ENCODE results near the gene DEPDC5.
A peak's percentile ranks its signal among the peaks of the same experiment; 100 is the strongest.

The DEPDC5 gene

GRCh38 chr22:31742682-31743081 is 11.1 kb upstream of the DEPDC5 start:
- ChIA-PET CTCF (no interaction called here), POLR2A (no interaction called here)
- no peak for DNase-seq (ENCODE audit: extremely low spot score)
- TF ChIP-seq FOXK2 (IDR thresholded peaks at IDR 0.05) = no peak

- ChIA-PET CTCF (no interaction called here), POLR2A (interaction anchor here (1.0 to 2.3 kb wide), 2 partner anchors 10 to 67 kb away, joined by 3 to 16 read pairs; partner anchors contain the start of gene DEPDC5)
Measured at GRCh38 chr22:31743871-31744270, 9.9 kb upstream of the DEPDC5 start.

GRCh38 chr22:31747441-31747840 is 6.4 kb upstream of the DEPDC5 start:
- DNase-seq (ENCODE audit: extremely low spot score) = no peak
- TF ChIP-seq ZNF384 (IDR thresholded peaks at IDR 0.05) (no peak), BHLHE40 (IDR thresholded peaks at IDR 0.05; ENCODE audit: borderline replicate concordance) (no peak), SP1 (IDR thresholded peaks at IDR 0.05) (no peak), SUZ12 (IDR thresholded peaks at IDR 0.05) (no peak), HDGF (IDR thresholded peaks at IDR 0.05; ENCODE audit: borderline replicate concordance) (no peak), FOXM1 (IDR thresholded peaks at IDR 0.05; ENCODE audit: borderline replicate concordance) (no peak), PKNOX1 (IDR thresholded peaks at IDR 0.05) (no peak), ELF4 (IDR thresholded peaks at IDR 0.05) (no peak), FOXA1 (IDR thresholded peaks at IDR 0.05) (no peak), L3MBTL2 (conservative IDR thresholded peaks at IDR 0.05) (no peak), FOXK2 (IDR thresholded peaks at IDR 0.05) (no peak)
- ChIA-PET CTCF (no interaction called here), POLR2A (no interaction called here)

More at GRCh38 chr22:31743871-31744270, 9.9 kb upstream of the DEPDC5 start:
- TF ChIP-seq ELF4 (IDR thresholded peaks at IDR 0.05) (no peak), FOXK2 (IDR thresholded peaks at IDR 0.05) (no peak), PKNOX1 (IDR thresholded peaks at IDR 0.05) (no peak)
- no peak for DNase-seq (ENCODE audit: extremely low spot score)

GRCh38 chr22:31748490-31748889 is 5.3 kb upstream of the DEPDC5 start:
- ChIA-PET CTCF (interaction anchor here (1.0 kb wide), 1 partner anchor 68 kb away, joined by 3 read pairs; no protein-coding TSS in a partner anchor), POLR2A (no interaction called here)
- no peak for DNase-seq (ENCODE audit: extremely low spot score)
- TF ChIP-seq FOXK2 (IDR thresholded peaks at IDR 0.05) (no peak), ARNT (IDR thresholded peaks at IDR 0.05) (no peak), PKNOX1 (IDR thresholded peaks at IDR 0.05) (no peak)

GRCh38 chr22:31749636-31750364 is 4.0 kb upstream of the DEPDC5 start, which contains the start of gene PRR14L:
Gene PRR14L, minus strand, starts transcription at chr22:31750132. Its CDS starts 11,272 bp downstream, at chr22:31738860.
- DNase-seq (ENCODE audit: extremely low spot score) = peak; percentile 95
- ChIA-PET CTCF (interaction anchor here (1.0 kb wide), 1 partner anchor 69 kb away, joined by 3 read pairs; no protein-coding TSS in a partner anchor), POLR2A (interaction anchor here (1.5 kb wide), 1 partner anchor 88 kb away, joined by 7 read pairs; the partner anchor contains the start of gene PISD)
- TF ChIP-seq BHLHE40 (IDR thresholded peaks at IDR 0.05; ENCODE audit: borderline replicate concordance) = no peak
- TF ChIP-seq NFRKB (IDR thresholded peaks at IDR 0.05) = no peak
- TF ChIP-seq LEF1 (IDR thresholded peaks at IDR 0.05; ENCODE audit: borderline replicate concordance) = no peak
- TF ChIP-seq L3MBTL2 (conservative IDR thresholded peaks at IDR 0.05) = peak; percentile 71
- TF ChIP-seq CTBP1 (IDR thresholded peaks at IDR 0.05; ENCODE audit: borderline replicate concordance) = no peak
- TF ChIP-seq PKNOX1 (IDR thresholded peaks at IDR 0.05) = no peak
- no peak for TF ChIP-seq ZNF384 (IDR thresholded peaks at IDR 0.05)
- TF ChIP-seq FOXM1 (IDR thresholded peaks at IDR 0.05; ENCODE audit: borderline replicate concordance) = no peak
- no peak for TF ChIP-seq TARDBP (IDR thresholded peaks at IDR 0.05)
- TF ChIP-seq SP1 (IDR thresholded peaks at IDR 0.05) = no peak
- TF ChIP-seq ARNT (IDR thresholded peaks at IDR 0.05) = no peak
- no peak for TF ChIP-seq FOXA1 (IDR thresholded peaks at IDR 0.05)
- TF ChIP-seq FOXK2 (IDR thresholded peaks at IDR 0.05) = no peak
- no peak for TF ChIP-seq SUZ12 (IDR thresholded peaks at IDR 0.05)
- no peak for TF ChIP-seq HDGF (IDR thresholded peaks at IDR 0.05; ENCODE audit: borderline replicate concordance)
- peak; percentile 90 for TF ChIP-seq ELF4 (IDR thresholded peaks at IDR 0.05)

Data from HEK293T (cell line).